HEK293T (cell line): ENCODE measurements around the gene PPP2R3C.

Experiments used
- ARNT ChIP-seq: fragments of 450-650 bp; IDR thresholded peaks from 2 replicates; pipeline ENCODE4 v1.6.1; 2017; ENCODE audit warnings: mild to moderate bottlenecking
- BHLHE40 ChIP-seq: fragments of 450-650 bp; IDR thresholded peaks from 2 replicates; pipeline ENCODE4 v1.6.1; 2016; ENCODE audit warnings: mild to moderate bottlenecking, moderate library complexity, borderline replicate concordance
- CTBP1 ChIP-seq: fragments of 450-650 bp; IDR thresholded peaks from 2 replicates; pipeline ENCODE4 v1.6.1; 2016; ENCODE audit warnings: borderline replicate concordance
- FOXA1 ChIP-seq: fragments of 450-650 bp; IDR thresholded peaks from 2 replicates; pipeline ENCODE4 v1.6.1; 2016; ENCODE audit warnings: mild to moderate bottlenecking
- FOXK2 ChIP-seq: fragments of 450-650 bp; IDR thresholded peaks from 2 replicates; pipeline ENCODE4 v1.6.1; 2016; ENCODE audit warnings: mild to moderate bottlenecking
- FOXM1 ChIP-seq: fragments of 450-650 bp; IDR thresholded peaks from 2 replicates; pipeline ENCODE4 v1.6.1; 2017; ENCODE audit warnings: mild to moderate bottlenecking, borderline replicate concordance
- HDGF ChIP-seq: fragments of 450-650 bp; IDR thresholded peaks from 2 replicates; pipeline ENCODE4 v1.6.1; 2017; ENCODE audit warnings: antibody characterized with exemption, borderline replicate concordance
- L3MBTL2 ChIP-seq: fragments of 450-650 bp; conservative IDR thresholded peaks from 2 replicates; pipeline ENCODE4 v1.6.1; 2016; ENCODE audit warnings: mild to moderate bottlenecking
- SP1 ChIP-seq: fragments of 450-650 bp; IDR thresholded peaks from 2 replicates; pipeline ENCODE4 v1.6.1; 2017
- SUZ12 ChIP-seq: fragments of 450-650 bp; IDR thresholded peaks from 2 replicates; pipeline ENCODE4 v1.6.1; 2016; ENCODE audit warnings: mild to moderate bottlenecking
- ZNF384 ChIP-seq: fragments of 450-650 bp; IDR thresholded peaks from 2 replicates; pipeline ENCODE4 v1.6.1; 2016
- TF ChIP-seq, protein P1 (sequence below): fragments of 450-650 bp; IDR thresholded peaks from 2 replicates; pipeline ENCODE4 v1.6.1; 2016

DNA sequence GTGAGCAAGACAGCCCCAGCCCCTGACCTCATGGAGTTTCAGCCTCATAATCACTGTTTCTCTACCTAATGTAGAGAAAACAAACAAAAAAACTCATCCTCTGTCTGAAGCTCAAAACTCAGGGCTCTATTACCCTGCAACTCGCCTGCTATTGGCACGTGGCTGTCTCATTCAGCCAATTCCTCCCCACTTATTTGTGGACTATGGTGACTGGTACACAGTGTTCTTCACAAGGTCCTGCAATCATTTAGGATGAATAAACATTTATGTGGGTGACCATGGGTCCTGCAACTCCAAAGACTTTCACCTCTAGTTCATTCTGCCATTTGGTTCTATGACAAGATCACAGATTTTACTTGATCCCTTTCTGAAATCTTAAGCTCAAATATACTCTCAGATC is 4.7 kb downstream of the PPP2R3C start:
- TF ChIP-seq SP1: no peak
- no peak for TF ChIP-seq ARNT
- TF ChIP-seq ZNF384: no peak
- no peak for TF ChIP-seq CTBP1
- no peak for TF ChIP-seq SUZ12
- TF ChIP-seq FOXK2: no peak
- no peak for TF ChIP-seq FOXM1
- no peak for TF ChIP-seq FOXA1
- TF ChIP-seq BHLHE40: no peak
- TF ChIP-seq, protein P1, sequence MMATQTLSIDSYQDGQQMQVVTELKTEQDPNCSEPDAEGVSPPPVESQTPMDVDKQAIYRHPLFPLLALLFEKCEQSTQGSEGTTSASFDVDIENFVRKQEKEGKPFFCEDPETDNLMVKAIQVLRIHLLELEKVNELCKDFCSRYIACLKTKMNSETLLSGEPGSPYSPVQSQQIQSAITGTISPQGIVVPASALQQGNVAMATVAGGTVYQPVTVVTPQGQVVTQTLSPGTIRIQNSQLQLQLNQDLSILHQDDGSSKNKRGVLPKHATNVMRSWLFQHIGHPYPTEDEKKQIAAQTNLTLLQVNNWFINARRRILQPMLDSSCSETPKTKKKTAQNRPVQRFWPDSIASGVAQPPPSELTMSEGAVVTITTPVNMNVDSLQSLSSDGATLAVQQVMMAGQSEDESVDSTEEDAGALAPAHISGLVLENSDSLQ: no peak
- TF ChIP-seq HDGF: no peak
- no peak for TF ChIP-seq L3MBTL2
